NCI-H187 (cell line): Measurements from ENCODE around the gene IGFL4.
A peak's percentile ranks its signal among the peaks of the same experiment; 100 is the strongest.

Experiments
- DNase-seq, 2 experiments: peaks; one replicate each; lab custom pipeline; 2025; lab: John Stamatoyannopoulos, UW

Gene IGFL4

GRCh38 chr19:46063201-46063600 is 22.4 kb upstream of the IGFL4 start:
- no peak for DNase-seq

- DNase-seq, result no peak
Measured at GRCh38 chr19:46060012-46060411, 19.2 kb upstream of the IGFL4 start.

DNA sequence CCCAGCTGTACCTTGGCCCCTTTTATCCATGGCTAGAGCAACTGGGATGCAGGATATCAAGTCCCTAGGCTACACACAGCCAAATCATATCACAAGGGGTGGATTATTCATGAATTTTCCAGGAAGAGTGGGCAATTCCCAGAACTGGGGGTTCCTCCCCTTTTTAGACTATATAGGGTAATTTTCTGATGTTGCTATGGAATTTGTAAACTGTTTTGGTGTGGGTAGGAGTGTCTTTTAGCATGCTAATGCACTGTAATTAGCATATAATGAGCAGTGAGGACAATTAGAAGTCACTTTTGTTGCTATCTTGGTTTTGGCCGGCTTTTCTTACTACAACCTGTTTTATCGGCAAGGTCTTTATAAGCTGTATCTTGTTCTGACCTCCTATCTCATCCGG is 18.0 kb upstream of the IGFL4 start:
- no peak for DNase-seq

DNA sequence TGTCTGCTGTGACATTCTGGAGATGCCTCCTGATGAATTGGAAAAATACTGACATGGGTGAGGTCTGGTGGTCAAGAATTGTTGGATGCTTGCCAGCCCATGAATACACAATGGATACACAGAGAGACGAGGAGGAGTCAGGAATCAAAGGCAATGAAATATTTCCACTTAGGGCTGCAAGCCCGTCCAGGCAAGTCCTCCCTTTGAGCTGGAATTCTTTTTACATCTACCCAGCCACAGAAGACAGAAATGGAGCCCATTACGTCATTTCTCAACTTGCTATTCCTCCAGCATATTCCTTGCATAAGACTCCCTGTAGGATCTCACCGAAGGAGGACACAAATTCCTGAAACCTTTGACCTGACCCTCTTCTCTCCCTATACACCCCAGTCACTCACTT is 15.7 kb upstream of the IGFL4 start:
- DNase-seq, result peak in 1 of 2 experiments; percentile 21

- DNase-seq, result no peak
Measured at GRCh38 chr19:46052896-46053295, 12.1 kb upstream of the IGFL4 start.

GRCh38 chr19:46049597-46049996 is 8.8 kb upstream of the IGFL4 start:
- DNase-seq, result peak; percentile 14 to 40

DNA sequence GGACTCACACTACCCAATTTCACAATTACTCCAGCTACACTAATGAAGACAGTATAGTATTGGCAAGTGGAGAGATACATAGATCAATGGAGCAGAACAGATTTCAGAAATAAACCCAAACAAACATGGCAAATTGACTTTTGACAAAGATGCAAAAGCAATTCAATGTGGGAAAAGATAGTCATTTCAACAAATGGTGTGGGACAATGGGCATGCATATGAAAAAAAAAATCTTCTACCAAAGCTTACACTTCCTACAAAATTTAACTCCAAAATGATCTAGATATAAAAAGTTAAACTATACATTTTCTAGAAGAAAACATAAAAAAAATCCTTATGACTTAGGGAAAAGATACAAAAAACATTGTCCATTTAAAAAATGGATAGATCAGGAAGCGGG is 2.7 kb upstream of the IGFL4 start:
- no peak for DNase-seq

DNA sequence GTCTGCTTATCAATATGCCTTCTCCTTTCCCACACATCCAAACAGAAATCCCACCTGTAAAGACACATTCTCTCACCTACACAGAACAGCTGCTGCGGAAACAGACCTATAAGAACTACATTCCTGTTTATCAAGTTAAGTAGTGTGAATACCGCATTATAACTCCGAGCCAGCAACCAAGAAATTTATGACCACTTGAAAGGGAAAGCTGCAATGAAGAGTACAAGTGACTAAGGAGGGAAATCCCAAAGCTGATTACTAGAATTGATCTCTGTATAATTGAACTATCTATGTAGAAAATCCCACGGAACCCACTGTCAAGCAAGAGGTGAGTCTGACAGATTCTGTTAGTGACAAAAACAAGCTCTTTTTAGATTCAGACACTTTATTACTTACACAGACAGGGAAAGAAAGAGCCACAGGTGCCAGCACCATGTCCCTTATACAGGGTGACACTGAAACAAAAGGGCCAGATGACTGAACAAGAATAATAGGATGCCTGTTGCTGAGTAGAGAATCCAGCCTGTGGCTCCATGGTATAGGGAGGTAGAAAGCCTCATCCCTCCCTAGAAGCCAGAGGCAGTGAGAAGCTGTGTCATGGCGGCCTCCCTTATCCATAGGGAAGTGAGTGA is 1.6 kb upstream of the IGFL4 start:
- DNase-seq, result no peak

DNA sequence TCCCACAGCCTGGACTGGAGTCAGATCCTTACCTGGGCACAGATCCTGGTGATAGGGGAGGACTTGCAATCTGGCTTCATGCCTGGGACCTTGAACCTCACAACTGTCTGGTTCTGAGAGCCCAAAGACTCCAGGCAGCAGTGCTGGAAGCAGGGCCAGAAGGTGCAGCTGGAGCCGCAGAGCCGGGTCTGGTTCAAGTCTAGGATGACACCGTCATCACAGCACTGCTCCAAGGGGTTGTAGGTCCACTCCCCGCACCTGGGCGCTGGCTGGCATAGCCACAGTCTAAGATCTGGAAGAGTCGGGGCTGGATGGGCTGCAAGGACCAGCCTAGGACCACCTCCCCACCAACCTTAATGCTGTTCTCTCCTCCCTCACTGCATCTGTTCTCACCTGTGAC is 677 bp downstream of the IGFL4 start:
- DNase-seq, result no peak

- DNase-seq, result no peak
Measured at GRCh38 chr19:46036744-46037128, 4.1 kb downstream of the IGFL4 start.

DNA sequence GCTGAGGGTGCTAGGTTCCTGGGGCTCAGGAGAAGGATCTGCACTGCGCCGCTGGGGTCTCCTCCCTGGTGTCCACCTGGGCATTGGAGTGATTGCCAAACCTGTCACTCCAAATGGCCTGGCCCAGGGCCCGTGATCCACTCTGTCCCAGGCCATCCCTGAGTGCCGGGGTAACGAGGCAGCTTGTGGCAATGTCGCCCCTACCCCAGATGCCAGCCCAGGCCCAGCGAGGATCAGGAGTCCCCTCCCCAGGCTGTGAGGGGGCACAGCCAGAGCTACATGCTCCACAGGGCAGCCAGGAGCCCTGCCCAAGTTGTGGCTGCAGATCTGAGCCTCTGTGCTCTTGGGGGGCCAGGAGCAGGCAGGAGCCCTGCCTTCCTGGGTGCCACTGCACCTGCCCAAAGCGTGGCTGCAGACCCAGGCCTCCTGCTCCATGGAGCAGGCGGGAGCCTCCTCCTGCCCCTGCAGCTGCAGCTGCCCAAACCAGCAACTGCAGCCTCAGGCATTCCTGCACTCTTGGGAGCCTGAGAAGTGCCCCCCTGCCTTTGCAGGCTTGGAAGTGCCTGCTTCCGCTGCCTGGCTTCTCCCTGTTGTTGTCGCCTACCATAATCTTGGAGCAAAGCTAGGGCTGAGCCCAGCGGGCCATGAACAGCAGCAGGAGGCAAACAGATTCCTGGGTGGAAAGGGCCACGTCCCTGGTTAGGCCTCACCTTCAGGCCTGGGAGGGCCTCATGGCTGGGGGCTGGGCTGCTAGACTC is 4.6 kb downstream of the IGFL4 start:
- no peak for DNase-seq

GRCh38 chr19:46035546-46035945 is 5.3 kb downstream of the IGFL4 start:
- DNase-seq, result no peak

DNA sequence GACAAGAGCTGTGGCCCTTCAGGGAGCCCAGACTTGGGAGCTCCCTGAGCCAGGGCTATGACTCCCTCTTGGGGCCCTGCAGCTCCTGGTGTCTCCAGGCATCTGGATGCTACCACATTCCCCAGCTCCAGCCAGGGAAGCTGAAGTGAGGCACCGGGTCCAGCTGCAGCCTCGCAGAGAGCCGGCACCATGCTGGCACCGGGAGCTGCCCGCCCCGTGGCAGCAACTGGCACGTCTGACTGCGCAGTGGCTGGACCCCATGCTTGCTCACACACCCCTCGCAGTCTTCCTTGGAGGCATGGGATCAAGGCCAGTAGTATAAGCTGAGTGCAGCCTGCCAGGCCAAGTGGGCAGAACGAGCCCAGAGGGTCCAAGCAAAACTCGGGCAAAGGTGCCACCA is 7.4 kb downstream of the IGFL4 start:
- no peak for DNase-seq

DNA sequence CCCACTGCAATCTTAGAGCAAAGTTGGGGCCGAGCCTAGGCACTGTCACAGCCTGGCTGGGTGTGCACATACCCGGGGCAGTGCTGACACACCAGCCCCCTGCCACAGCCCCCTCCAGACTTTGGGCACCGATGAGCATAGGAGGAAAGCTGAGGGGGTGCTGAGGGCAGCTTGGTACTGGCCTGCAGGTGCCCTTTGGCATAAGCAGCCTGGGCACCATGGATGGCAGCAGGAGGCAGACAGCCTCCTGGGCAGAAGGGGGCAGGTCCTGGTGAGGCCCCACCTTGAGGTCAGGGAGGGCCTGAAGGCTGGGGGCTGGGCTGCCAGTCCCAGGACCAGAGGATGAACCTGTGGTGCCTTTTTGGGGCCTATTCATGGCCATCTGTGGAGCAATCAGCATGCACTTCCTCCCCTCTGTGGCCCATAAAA is 8.2 kb downstream of the IGFL4 start:
- no peak for DNase-seq

DNA sequence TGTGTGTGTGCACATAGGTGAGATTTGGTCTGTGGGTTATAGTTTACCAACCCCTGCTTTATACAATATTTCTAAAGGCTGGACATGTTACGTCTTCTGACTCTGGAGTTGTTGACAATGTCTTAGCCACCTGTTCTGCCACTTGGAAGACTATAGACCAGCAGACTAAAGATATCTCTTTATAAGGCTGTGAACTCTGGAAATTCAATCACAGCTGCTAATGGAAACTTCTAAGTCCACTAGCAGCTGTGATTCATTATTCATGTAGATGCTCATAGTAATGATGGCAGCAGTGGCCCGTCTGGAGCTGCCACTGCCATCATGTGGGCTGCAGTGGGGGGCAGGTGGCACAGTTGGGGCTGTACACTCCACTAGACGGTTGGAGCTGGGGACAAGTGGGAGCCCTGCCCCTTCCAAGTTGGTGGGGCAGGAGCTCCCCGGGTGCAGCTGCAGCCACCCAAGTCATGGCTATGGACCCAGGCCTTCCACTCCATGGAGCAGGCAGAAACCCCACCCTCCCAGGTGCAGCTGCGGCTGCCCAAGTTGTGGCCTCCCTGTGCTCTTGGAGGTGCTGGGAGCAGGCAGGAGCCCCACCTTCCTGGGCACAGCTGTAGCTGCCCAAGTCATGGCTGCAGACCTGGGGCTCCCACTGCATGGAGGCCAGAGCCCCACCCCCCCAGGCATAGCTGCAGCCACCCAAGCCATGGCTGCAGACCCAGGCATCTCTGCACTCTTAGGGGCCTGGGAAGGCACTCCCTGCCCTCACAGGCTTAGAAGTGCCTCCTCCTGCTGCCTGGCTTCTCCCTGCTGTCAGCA is 8.8 kb downstream of the IGFL4 start:
- DNase-seq, result no peak

DNA sequence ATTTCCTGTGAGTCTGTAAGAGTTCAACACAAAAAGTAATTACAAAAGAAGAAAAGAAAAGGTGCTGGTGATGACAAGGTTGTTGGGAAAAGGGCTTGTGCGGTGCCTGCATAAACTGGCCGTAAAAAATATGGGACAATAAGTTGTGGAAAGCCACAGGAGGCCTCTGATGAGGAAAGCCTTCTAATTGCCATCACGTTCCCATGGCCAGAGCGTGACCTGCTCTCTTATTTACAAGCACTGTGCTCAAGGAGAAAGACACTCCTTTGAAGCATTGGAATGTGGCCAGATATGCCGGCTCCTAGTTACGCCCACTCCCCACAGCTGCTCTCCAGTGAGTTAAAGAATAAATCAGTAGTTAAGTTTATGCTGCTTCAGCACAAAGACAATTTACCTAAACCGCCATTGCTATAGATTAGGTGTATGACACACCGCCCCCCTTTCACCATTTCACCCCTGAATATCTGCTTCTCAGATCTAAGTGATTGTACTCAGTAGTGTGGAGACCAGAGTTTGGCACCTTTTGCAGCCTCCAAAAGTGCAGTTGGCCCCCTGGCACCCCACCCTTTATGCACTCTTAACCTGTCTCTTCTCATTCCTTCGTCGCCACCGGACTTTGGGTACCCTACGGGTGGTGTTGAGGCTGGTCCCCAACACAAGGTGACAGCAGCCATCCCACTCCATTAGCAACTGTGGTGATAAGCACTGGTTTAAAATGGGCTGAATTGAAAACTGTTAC is 9.8 kb downstream of the IGFL4 start:
- no peak for DNase-seq

- DNase-seq, result no peak
Measured at GRCh38 chr19:46025835-46026234, 15.0 kb downstream of the IGFL4 start.

- DNase-seq, result no peak
Measured at GRCh38 chr19:46023311-46023779, 17.5 kb downstream of the IGFL4 start.

GRCh38 chr19:46022431-46023310 is 18.1 kb downstream of the IGFL4 start, which contains the start of gene PGLYRP1:
TSS of gene PGLYRP1 (minus strand) at chr19:46023053. CDS start at chr19:46023021, 32 bp downstream.
- no peak for DNase-seq

DNA sequence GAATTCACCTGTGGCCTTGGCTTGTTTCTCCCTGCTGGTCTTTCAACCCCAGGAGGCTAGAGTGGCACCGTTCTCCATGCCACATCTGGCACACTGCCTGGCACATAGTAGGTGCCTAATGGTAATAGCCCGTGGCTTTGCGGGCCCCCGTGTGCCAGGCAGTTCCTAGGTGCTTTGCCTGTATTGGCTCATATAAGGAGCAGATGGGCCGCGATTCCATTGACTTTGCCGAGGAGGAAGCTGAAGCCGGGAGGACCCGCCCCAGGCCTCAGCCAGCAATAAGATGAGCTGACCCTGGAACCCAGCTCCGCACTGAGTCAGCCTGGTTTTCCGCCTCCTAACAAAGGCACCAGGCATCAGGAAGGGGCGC is 18.8 kb downstream of the IGFL4 start:
- DNase-seq, result no peak

- no peak for DNase-seq
Measured at GRCh38 chr19:46021531-46022041, 19.2 kb downstream of the IGFL4 start.
